H1 (cell line): ENCODE measurements around the gene RFTN2. TPM values are rescaled to one million over a fixed set of nuclear protein-coding genes. Genes with fewer than 3 reads are reported as not detected.

Experiments
- CHD7 ChIP-seq: fragments of 300-600 bp; sonication (generic); IDR thresholded peaks from 2 replicates; pipeline ENCODE4 v1.7.1; 2012; ENCODE audit warnings: low read length, moderate library complexity, mild to moderate bottlenecking, inconsistent platforms; ENCODE audit not compliant: insufficient replicate concordance
- E2F6 ChIP-seq: IDR thresholded peaks from 2 replicates; pipeline ENCODE4 v1.6.1; 2012; ENCODE audit warnings: inconsistent platforms
- HDAC6 ChIP-seq: IDR thresholded peaks from one replicate; pipeline ENCODE4 v1.7.1; 2012; ENCODE audit warnings: low read depth, mild to moderate bottlenecking, inconsistent platforms, low read length, moderate library complexity
- KDM5A ChIP-seq: fragments of 200-600 bp; IDR thresholded peaks from 2 replicates; pipeline ENCODE4 v1.7.1; 2012; ENCODE audit warnings: mild to moderate bottlenecking, low read length, inconsistent platforms, mixed read lengths
- POLR2A ChIP-seq, 2 experiments: IDR thresholded peaks; 1 replicate in 1 of 2; 2 replicates in 1 of 2; pipeline ENCODE4 v1.6.1; 2011; ENCODE audit warnings: low read depth in 2 of 2, low read length in 2 of 2, mild to moderate bottlenecking in 2 of 2; ENCODE audit errors: control extremely low read depth in 1 of 2
- POLR2AphosphoS5 ChIP-seq: IDR thresholded peaks from 2 replicates; pipeline ENCODE4 v1.6.1; 2011; ENCODE audit warnings: low read depth, low read length
- polyA plus RNA-seq, 7 experiments: library from polyadenylated mRNA; depleted of rRNA in 3 of 7; stranded (reverse) in 5 of 7; unstranded in 2 of 7; fragments of >200 nt in 5 of 7; fragments of 200-250 nt in 2 of 7; gene quantifications; 1 replicate in 5 of 7; 2 replicates in 1 of 7; 4 replicates in 1 of 7; pipeline versions ENCODE4 v1.2.1 to v1.2.3, GENCODE V29; 2011 to 2013; ENCODE audit warnings: missing spikeins in 2 of 7, mixed read lengths in 2 of 7
- total RNA-seq: library from RNA; stranded (reverse); fragmentation: NEBNext Ultra II Directional; extraction: Animal tissue kit (Norgen Biotek cat#: 25700); gene quantifications from 2 replicates; pipeline ENCODE4 v1.2.1, GENCODE V29; 2021

Gene RFTN2
- total and polyA plus RNA-seq, 2 of the 8 experiments (the other 6 are each of a cell fraction or from before 2014, with no cell fraction given), result 2.3 to 2.4 TPM

GRCh38 chr2:197559681-197560080 lies 115.7 kb downstream of the RFTN2 start (continued):
- TF ChIP-seq CHD7 (no peak), HDAC6 (no peak), POLR2AphosphoS5 (no peak), KDM5A (no peak), E2F6 (no peak), POLR2A (IDR thresholded peaks at IDR 0.05; ENCODE audit: control extremely low read depth in 1 of 2, low read depth in 2 of 2, low read length in 2 of 2) (no peak)
- TF ChIP-seq, all 59 proteins: peak for 0
